ENCODE measurements around the gene TMC7.

TMC7 gene

DNA sequence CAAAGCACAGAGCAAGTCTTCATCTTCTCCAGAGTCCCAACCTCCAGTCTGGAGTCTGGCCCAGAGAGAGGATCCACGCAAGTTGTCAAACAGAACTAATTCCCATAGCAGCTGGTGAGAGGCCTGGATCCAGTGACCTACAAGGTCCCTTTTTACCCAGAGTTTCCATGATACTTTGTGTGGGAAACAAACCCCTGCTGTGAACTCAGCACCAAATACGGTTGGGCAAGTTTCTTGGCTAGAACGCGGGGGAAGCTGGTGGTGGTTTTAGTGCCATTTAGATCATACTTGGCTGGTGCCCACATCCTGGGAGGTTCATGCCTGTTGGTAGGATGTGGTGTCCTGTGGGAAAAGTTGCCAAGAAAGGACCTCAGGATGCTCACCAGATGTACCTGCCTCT lies 18.1 kb downstream of the TMC7 start:
- Histone ChIP-seq H3K4me3 (no peak overlapping the region), H3K36me3 (no peaks in the 10 kb centered on the region), H3K27ac (peak overlapping the region; percentile 24 to 38), H3K27me3 (no peaks in the 10 kb centered on the region), H3K4me1 (peaks cover 0 to 15% (median 0%) of the 10 kb centered on the region in 4 donors), H3K9me3 (no peaks in the 10 kb centered on the region)
- TF ChIP-seq, protein P1, sequence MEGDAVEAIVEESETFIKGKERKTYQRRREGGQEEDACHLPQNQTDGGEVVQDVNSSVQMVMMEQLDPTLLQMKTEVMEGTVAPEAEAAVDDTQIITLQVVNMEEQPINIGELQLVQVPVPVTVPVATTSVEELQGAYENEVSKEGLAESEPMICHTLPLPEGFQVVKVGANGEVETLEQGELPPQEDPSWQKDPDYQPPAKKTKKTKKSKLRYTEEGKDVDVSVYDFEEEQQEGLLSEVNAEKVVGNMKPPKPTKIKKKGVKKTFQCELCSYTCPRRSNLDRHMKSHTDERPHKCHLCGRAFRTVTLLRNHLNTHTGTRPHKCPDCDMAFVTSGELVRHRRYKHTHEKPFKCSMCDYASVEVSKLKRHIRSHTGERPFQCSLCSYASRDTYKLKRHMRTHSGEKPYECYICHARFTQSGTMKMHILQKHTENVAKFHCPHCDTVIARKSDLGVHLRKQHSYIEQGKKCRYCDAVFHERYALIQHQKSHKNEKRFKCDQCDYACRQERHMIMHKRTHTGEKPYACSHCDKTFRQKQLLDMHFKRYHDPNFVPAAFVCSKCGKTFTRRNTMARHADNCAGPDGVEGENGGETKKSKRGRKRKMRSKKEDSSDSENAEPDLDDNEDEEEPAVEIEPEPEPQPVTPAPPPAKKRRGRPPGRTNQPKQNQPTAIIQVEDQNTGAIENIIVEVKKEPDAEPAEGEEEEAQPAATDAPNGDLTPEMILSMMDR (IDR thresholded peaks at IDR 0.05), result no peak
- intact Hi-C loops (cut with DNase I; ENCODE audit: low total_unique reads), result no loop called here
- DNase-seq, result peak; percentile 26 to 69

DNA sequence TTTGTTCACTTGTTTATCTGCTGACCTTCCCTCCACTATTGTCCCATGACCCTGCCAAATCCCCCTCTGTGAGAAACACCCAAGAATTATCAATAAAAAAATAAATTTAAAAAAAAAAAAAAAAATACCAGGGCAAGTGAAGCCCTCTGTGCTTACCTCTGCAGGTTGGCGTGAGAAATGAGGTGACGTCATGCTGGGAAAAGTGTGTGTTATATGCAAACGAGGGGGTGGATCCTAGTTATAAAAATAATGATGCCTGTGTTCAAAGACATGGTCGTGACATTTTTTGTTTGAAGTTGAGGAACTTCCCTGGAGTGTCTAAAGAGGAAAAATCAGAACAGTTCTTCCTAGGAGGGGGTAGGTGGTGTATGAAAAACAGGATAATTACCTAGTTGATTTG lies 20.2 kb downstream of the TMC7 start:
- no peak overlapping the region for H3K27ac ChIP-seq
- H3K9me3 ChIP-seq, result no peaks in the 10 kb centered on the region
- no peak for DNase-seq
- H3K36me3 ChIP-seq, result no peaks in the 10 kb centered on the region
- H3K4me3 ChIP-seq, result no peak overlapping the region
- intact Hi-C loops (cut with DNase I; ENCODE audit: low total_unique reads), result no loop called here
- peaks cover 0 to 10% (median 0%) of the 10 kb centered on the region in 4 donors for H3K4me1 ChIP-seq
- TF ChIP-seq, protein P1 (IDR thresholded peaks at IDR 0.05), result no peak
- H3K27me3 ChIP-seq, result no peaks in the 10 kb centered on the region

DNA sequence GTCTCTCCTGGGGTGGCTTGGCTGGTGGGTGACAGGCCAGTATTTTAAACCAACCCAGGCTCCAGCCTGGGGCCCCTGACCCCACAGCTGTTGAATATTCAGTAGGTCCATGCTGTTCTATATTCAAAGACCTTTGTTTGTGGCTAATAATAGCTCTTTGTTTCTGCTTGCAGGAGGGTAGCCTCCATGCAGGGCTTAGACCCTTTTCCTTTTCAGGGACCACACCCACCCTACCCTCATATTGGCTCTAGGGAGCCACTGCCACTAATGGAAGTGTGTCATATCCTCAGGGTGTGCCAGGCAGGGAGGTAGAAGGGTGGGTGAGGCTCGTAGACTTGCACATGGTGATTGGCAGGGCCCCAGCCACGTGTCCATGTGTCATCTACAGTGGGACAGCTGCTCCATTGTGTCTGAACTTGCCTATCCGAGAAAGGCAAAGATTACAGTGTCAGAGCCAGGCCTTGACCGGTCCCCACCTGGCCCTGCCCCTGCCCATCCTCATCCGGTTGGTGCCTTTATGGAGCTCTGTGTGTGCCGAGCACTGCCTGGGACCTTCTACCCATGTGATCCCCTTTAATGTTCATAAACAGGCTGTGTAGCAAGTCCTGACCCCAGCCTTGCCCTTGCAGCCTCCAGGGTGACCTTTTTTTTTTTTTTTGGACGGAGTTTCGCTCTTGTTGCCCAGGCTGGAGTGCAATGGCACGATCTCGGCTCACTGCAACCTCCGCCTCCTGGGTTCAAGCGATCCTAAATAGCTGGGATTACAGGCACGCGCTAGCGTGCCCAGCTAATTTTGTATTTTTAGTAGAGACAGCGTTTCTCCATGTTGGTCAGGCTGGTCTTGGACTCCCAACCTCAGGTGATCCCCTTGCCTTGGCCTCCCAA lies 22.1 kb downstream of the TMC7 start:
- TF ChIP-seq, protein P1 (IDR thresholded peaks at IDR 0.05), result no peak
- intact Hi-C loops (cut with DNase I; ENCODE audit: low total_unique reads), result no loop called here
- DNase-seq, result peak in 1 of 2 donors; percentile 23
- Histone ChIP-seq H3K36me3 (peaks cover 0 to 4% (median 3%) of the 10 kb centered on the region in 3 donors), H3K9me3 (peaks cover 0 to 5% (median 0%) of the 10 kb centered on the region in 3 donors), H3K4me3 (no peak overlapping the region), H3K27ac (no peak overlapping the region), H3K27me3 (no peaks in the 10 kb centered on the region), H3K4me1 (peaks cover 0 to 8% (median 0%) of the 10 kb centered on the region in 4 donors)

DNA sequence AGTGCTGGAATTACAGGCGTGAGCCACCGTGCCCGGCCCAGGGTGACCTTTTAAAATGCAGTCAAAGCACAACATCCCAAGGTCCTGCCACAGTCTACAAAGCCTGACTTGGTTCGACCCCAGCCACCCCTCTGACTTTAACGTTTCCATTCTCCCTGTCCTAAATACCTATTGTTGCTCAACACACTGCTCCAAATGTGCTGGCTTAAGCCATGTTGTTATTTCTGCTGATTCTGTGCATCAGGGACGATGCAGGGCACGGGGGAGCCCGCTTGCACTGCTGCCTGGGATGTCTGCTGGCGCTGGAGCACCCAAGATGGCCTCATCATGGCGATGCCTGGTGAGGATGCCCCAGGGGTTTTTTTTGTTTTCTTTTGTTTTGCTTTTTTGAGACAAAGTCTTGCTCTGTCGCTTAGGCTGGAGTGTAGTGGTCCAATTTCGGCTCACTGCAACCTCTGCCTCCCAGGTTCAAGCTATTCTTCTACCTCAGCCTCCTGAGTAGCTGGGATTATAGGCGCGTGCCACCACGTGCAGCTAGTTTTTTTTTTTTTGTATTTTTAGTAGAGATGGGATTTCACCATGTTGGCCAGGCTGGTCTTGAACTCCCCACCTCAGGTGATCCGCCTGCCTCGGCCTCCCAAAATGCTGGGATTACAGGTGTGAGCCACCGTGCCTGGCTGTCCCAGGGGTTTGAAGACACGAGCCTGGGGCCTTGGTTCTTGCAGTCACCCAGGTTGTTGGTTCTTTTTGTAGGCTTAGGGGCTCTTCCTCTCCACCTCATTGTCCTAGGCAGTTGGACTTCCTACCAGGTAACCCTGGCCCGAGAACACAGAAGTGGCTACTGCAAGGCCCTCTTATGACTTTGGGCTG lies 22.9 kb downstream of the TMC7 start:
- Histone ChIP-seq H3K27me3 (no peaks in the 10 kb centered on the region), H3K36me3 (peaks cover 0 to 4% (median 3%) of the 10 kb centered on the region in 3 donors), H3K27ac (no peak overlapping the region), H3K4me3 (no peak overlapping the region), H3K9me3 (peaks cover 0 to 7% (median 0%) of the 10 kb centered on the region in 3 donors), H3K4me1 (peaks cover 0 to 4% (median 0%) of the 10 kb centered on the region in 4 donors)
- TF ChIP-seq, protein P1 (IDR thresholded peaks at IDR 0.05), result no peak
- intact Hi-C loops (cut with DNase I; ENCODE audit: low total_unique reads), result no loop called here
- DNase-seq, result no peak

DNA sequence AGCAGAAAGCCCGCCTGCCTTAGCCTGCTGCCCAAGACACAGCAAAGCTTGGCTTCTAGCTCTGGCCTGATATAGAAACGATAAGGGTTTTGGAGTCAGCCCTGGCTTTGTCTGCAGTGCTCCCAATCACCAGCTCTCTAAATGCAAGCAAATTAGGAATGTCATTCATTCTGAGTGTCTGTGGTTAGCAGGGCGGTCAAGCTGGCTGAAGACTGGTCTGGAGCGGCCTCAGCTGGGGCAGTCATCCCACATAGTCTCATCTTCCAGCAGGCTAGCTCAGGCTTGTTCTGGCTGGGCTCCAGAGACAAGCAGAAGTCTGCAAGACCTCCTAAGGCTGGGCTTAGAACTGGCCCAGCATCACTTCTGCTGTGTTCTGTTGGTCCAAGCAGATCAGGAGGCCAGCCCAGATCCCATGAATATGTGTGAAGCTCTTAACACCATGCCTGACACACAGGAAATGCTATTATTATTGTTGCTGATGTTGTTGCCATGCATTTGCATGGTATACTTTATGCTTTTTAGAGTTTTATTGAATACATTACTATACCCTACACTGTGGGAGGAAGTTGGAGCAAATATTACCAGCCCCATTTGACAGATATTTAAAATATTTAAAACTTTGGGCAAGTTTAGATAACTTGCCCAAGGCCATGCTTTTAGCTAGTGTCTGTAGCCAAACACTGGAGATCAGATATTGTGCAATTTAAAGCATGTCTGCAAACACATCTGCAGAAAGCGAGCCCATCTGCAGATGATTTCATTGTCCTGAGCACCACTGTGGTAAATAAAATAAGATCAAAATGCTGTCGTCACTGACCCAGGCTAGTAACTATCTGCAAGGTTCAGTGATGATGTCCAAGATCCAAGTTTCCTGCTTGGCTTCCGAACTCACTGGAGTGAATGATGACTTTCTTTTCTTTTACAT lies 24.8 kb downstream of the TMC7 start:
- Histone ChIP-seq H3K27me3 (no peaks in the 10 kb centered on the region), H3K9me3 (peaks cover 0 to 7% (median 0%) of the 10 kb centered on the region in 3 donors), H3K36me3 (peaks cover 0 to 4% (median 3%) of the 10 kb centered on the region in 3 donors), H3K4me3 (no peak overlapping the region), H3K4me1 (no peaks in the 10 kb centered on the region), H3K27ac (no peak overlapping the region)
- DNase-seq, result no peak
- TF ChIP-seq, protein P1 (IDR thresholded peaks at IDR 0.05), result no peak
- intact Hi-C loops (cut with DNase I; ENCODE audit: low total_unique reads), result no loop called here

All from tibial artery (tissue), 4 donors.